Hematopoietic multipotent progenitor cell treated with erythropoietin and hydrocortisone succinate and interleukin-3 and kit ligand, for 8 days (in vitro differentiated cells): ENCODE measurements around the gene WDR88.
"Not testable (repeated sequence)": the region's sequence is repeated elsewhere in the genome, so short reads cannot be mapped to it uniquely, and the experiment has no call there.

Experiments used
- DNase-seq: peaks from one replicate; pipeline ENCODE4 v3.0.0-alpha.2; 2015

Gene WDR88

DNA sequence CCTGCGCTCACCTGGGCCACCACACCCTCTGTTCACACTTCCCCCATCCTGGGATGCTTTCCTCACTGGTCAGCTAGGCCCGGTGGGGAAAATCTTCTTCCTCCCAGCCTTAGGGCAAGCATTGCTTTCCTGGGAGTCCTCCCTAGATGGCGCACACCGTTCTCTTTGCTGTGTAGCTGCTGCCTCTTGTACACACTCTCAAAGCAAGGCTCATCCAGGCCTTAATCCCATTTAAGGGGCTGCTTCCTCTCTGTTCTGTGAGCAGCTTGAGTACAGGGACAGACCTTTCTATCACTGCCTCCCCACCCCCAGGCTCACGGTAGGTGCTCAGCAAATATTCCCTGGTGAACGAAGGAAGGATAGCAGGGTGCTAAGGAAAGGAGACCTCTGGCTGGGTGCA lies 82.7 kb downstream of the WDR88 start:
- DNase-seq = no peak

DNA sequence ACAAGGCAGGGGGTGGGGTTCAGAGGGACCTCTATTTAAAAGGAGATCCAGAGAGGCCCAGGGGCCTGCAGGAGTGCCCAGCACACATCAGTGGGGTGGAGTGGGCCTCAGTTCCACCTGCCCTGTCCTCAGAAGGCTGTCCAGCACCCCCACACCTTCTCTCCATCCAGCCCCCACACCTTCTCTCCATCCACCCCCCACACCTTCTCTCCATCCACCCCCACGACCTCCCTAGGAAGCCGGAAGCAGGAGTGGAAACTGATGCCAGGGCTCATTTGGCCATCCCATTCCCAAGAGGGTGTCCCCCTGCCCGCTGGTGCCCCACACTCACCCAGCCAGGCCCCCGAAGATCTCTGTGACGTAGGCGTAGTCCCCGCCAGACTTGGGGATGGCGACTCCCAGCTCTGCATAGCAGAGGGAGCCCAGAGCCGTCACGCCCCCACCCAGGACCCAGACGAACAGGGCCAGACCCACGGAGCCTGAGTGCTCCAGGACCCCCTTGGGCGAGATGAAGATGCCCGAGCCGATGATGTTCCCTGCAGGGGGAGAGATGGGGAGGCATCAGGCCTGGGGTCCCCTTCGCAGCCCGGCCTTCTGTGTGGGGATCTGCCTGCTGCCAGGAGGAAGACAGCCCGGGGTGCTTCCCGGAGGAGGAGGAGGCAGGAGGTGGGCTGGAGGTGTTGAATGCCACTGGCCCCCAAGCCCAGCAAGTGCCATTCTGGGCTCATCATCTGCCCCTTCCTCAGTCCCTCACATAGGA lies 83.7 kb downstream of the WDR88 start:
- DNase-seq = no peak

- DNase-seq = no peak
Measured at GRCh38 chr19:33216198-33216830, 84.4 kb downstream of the WDR88 start.

GRCh38 chr19:33217881-33218280 lies 86.0 kb downstream of the WDR88 start:
- no peak for DNase-seq

DNA sequence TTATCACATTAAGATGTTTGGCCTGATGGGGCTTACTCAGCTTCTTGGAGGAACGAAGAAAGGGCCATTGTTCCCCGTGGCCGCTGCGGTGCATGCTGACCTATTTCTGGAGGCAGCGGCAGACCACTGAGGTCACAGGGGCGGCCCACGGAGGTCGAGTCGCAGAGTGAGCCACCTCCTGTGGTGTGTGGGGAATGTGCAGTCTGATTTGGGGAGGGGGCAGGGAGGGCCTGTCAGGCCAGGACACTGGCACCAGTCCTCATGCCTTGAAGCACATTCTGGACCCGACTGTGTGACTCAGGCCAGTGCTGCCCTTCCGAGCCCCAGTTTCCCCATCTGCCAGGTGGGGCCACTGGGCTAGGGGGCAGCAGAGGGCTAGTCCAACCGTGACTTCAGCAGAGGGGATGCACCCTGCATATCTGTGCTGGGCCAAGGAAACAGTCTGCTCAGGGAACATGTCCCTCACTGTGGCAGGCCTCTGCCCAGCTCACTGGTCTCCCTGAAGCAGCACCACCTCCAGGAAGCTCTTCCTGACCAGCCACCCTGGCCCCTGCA lies 87.4 kb downstream of the WDR88 start:
- DNase-seq = no peak

DNA sequence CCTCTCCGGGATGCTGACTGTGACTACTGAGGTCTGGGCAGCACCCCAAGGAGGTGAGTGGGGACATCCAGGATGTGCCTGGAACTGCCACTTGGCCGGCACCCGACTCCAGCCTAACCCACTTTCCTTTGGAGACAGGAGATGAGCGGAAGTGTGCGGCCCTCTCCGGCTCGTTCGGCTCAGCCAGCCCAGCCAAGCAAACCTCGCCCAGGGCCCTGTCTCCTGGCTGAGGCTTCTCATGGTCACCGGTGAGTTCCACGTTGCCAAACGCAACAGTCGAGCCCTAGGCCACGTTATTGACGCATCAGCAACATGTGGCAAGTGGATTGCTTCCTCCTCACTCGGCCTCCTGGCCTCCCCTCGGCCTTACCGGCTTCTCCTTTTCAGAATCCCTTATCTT lies 88.2 kb downstream of the WDR88 start:
- DNase-seq = no peak

GRCh38 chr19:33220735-33221134 lies 88.8 kb downstream of the WDR88 start:
- no peak for DNase-seq

DNA sequence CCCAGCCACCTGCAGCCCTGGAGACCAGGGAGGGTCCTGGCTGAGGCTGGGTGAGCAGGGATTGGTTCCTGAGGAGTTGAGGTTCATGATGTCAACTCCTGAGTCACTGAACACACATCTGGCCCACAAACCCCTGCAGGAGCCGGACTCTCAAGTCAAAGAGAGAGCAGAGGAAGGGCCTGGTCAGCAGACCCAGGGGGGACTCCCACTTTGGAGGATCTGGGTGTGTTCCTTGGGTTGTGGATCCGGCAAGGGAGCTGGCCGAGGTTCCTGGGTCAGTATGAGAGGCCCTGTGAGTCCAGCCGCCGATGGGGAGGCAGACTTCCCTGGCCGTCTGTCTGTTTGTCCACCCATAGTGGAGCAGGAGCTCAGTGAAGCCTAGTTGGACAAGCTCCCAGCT lies 89.7 kb downstream of the WDR88 start:
- no peak for DNase-seq

DNA sequence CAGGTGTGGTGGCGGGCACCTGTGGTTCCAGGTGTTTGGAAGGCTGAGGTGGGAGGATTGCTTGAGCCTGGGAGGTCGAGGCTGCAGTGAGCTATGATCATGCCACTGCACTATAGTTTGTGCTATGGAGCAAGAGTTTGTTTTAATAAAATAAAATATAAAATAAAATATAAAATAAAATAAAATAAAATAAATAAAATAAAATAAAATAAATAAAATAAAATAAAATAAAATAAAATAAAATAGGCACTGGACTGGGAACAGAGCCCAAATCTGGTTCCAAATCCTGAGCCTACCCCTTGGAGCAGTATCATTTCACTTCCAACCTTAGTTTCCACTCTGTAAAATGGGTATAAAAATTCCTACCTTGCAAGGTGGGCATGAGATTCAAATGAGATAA lies 90.3 kb downstream of the WDR88 start:
- not testable (repeated sequence) for DNase-seq

GRCh38 chr19:33224694-33225457 lies 93.0 kb downstream of the WDR88 start:
- DNase-seq = no peak
